Activated naive CD8-positive, alpha-beta T cell treated with anti-CD3 and anti-CD28 coated beads, Interleukin-2, amount 10 ng/mL, durations not matched to agents 7 days and 5 days (primary cell): ENCODE data around the gene CLK4. TPM values are rescaled to one million over a fixed set of nuclear protein-coding genes. Genes with fewer than 3 reads are reported as not detected.

ENCODE experiments used
- ATAC-seq: fragments of 150-1000 bp; cut with Tn5 transposase; one replicate; pipeline ENCODE4 v1.10.0; 2021; ENCODE audit warnings: low read depth, moderate library complexity
- POLR2A ChIA-PET: fragments of 350-600 bp; sonication (Branson Sonifier 250); formaldehyde crosslinking; loops from one replicate; lab custom pipeline; 2021; ENCODE audit warnings: antibody characterized with exemption; lab: Charles Lee
- DNase-seq: peaks from one replicate; pipeline ENCODE4 v3.0.0; 2021
- H3K27ac Mint-ChIP-seq: one replicate; pipeline ENCODE4 v1.8.0; 2022; ENCODE audit warnings: mild to moderate bottlenecking, mixed read lengths
- H3K27me3 Mint-ChIP-seq: one replicate; pipeline ENCODE4 v1.8.0; 2022; ENCODE audit warnings: mild to moderate bottlenecking, moderate library complexity, mixed read lengths
- H3K36me3 Mint-ChIP-seq: one replicate; pipeline ENCODE4 v1.8.0; 2021; ENCODE audit warnings: mild to moderate bottlenecking, mixed read lengths
- H3K4me1 Mint-ChIP-seq: one replicate; pipeline ENCODE4 v1.8.0; 2021; ENCODE audit warnings: mixed read lengths
- H3K4me3 Mint-ChIP-seq: one replicate; pipeline ENCODE4 v1.8.0; 2022; ENCODE audit warnings: mild to moderate bottlenecking, moderate library complexity, mixed read lengths
- H3K9me3 Mint-ChIP-seq: one replicate; pipeline ENCODE4 v1.8.0; 2021; ENCODE audit warnings: mixed read lengths
- total RNA-seq, 2 experiments: library from RNA; stranded (reverse); gene quantifications; one replicate each; pipeline ENCODE4 v1.2.3, GENCODE V29; 2021

CLK4 gene
- total RNA-seq, 2 experiments from 2014 or later: 48.3 to 56.8 TPM

DNA sequence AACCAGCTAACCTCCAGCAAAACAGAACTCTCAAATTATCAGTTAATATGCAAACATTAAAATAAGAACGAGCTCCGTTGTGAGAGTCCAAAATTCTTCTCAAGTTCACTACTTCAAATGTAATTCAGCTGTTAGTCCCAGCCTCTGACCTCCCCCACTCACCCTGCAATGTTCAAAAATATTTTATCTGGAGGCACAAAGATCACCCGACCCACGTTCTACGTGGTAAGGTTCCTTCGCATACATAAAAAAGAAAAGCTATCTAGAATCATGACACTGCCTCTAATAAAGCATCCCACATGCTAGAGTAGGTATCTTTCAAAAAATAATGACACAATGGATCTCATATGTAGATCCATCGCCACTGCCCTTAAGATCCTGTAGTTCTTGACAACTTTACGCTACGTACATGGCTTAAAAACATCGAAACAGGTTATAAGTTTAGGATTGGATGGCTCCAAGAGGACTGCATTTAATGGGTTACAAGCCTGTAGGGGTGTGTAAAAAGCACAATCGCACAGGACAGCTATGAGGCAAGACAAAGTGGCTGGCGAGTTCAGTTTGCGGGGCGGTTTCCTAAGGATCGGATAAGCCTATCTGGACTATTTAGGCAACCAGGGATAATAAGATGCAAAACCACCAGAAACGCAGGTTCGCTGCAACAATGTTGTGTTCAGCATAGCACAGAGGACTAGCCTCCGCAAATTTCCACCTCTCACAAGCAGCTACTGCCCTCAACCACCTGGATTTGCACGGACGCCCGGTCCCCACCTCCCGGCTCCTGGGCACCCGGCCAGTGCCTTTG lies 969 bp downstream of the CLK4 start:
- peaks cover 3% of the 10 kb centered on the region for H3K9me3 Mint-ChIP-seq
- POLR2A ChIA-PET: interaction anchor here (0.8 to 1.6 kb wide), 4 partner anchors 16 to 925 kb away, joined by 3 to 7 read pairs (median 3); partner anchors contain the start of gene RUFY1
- H3K36me3 Mint-ChIP-seq: peaks cover 11% of the 10 kb centered on the region
- H3K4me3 Mint-ChIP-seq: peak overlapping the region; percentile 83
- peaks cover 14% of the 10 kb centered on the region for H3K4me1 Mint-ChIP-seq
- peak overlapping the region; percentile 97 for H3K27ac Mint-ChIP-seq
- peak; percentile 22 for ATAC-seq
- no peak for DNase-seq
- peaks cover 6% of the 10 kb centered on the region for H3K27me3 Mint-ChIP-seq

DNA sequence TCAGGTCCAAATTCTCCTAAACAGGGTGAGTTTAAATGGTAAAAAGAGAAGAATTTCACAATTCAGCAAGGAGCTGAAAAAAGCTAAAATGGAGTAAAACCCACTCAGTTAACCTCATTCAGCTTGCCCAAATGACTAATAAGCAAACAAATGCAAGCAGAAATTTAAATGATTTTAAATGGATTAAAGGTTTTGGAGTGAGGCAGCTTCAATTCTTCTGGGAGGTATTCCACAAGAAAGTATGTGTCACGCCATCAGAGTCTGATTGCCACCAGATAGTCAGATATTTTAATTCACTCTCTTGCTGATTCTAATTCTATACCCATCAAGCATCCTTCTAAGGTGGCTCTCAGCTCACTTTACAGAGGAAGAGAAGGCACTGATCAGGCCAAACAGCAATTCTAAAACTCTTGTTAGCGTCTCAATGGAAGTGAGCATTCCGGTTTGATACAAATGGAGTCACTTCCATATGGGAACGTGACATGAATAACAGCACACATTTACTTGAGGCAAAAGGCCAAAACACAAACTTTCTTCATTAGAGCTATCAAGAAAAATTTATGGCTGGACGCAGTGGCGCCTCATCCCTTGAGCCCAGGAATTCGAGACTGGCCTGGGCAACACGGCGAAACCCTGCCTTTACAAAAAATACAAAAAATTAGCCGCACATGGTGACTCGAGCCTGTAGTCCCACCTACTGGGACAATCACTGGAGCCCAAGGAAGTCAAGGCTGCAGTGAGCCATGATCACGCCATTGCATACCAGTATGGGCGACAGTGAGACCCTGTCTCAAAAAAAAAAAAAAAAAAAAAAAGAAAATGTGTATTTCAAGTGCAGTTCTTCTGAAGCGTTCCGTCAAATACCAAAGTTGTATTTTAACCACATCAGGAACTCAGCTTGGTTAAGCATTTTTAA lies 2.0 kb downstream of the CLK4 start:
- peaks cover 3% of the 10 kb centered on the region for H3K9me3 Mint-ChIP-seq
- peaks cover 17% of the 10 kb centered on the region for H3K4me1 Mint-ChIP-seq
- H3K4me3 Mint-ChIP-seq: peak overlapping the region; percentile 83
- H3K36me3 Mint-ChIP-seq: peaks cover 20% of the 10 kb centered on the region
- peaks cover 6% of the 10 kb centered on the region for H3K27me3 Mint-ChIP-seq
- DNase-seq (no peak), ATAC-seq (no peak)
- peak overlapping the region; percentile 97 for H3K27ac Mint-ChIP-seq
- POLR2A ChIA-PET: interaction anchor here (1.1 to 1.6 kb wide), 3 partner anchors 15 to 926 kb away, joined by 3 to 7 read pairs (median 3); partner anchors contain the start of gene RUFY1

DNA sequence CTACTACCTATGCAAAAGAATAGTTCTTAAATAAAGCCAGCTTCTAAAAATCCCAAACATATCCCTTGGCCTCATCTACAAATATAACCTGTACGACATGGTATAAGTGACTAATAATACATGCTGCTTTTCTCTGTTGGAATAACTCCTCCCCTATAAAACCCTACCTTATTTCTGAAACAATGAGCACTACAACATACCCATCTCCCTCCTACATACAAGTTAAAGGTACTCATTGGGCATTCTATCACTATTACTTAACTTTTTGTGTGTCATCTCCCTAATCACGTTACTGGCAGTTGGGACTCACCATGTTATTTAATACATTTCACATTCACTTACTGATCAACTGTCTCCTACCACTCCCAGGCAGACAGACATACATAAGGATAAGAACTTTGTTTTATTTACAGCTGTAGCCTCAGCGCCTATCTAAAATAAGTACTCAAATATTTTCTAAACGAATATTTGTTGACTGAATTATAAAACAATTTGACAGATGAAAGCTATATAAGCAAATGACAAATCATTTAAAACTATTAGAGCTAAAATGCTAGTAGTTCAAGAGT lies 4.1 kb downstream of the CLK4 start:
- H3K27ac Mint-ChIP-seq: no peak overlapping the region
- H3K27me3 Mint-ChIP-seq: no peaks in the 10 kb centered on the region
- DNase-seq: no peak
- POLR2A ChIA-PET: no interaction called here
- peaks cover 1% of the 10 kb centered on the region for H3K9me3 Mint-ChIP-seq
- no peak for ATAC-seq
- H3K36me3 Mint-ChIP-seq: peaks cover 35% of the 10 kb centered on the region
- peaks cover 20% of the 10 kb centered on the region for H3K4me1 Mint-ChIP-seq
- no peak overlapping the region for H3K4me3 Mint-ChIP-seq

DNA sequence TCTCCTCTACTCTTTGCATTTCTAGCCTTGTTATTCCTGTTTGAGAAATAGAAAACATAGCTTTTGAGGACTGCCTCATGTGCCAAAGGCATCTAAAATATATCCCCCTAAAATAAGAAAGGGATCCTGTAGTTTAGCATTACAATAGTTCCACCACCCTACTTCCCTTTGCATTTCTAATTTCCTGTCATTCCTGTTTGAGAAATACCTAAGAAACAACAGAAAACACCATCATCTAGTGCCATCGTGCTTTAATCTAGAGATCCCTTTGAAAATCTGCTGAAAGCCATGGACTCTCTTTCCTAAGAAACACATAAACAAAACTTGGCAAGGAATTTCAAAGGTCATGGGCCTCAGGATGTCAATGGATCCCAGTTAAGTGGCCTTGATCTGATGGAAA lies 7.5 kb downstream of the CLK4 start:
- DNase-seq: no peak
- Mint-ChIP-seq H3K27me3 (no peaks in the 10 kb centered on the region), H3K9me3 (no peaks in the 10 kb centered on the region), H3K36me3 (peaks cover 47% of the 10 kb centered on the region), H3K27ac (no peak overlapping the region), H3K4me3 (no peak overlapping the region), H3K4me1 (peaks cover 12% of the 10 kb centered on the region)
- POLR2A ChIA-PET: no interaction called here
- no peak for ATAC-seq

DNA sequence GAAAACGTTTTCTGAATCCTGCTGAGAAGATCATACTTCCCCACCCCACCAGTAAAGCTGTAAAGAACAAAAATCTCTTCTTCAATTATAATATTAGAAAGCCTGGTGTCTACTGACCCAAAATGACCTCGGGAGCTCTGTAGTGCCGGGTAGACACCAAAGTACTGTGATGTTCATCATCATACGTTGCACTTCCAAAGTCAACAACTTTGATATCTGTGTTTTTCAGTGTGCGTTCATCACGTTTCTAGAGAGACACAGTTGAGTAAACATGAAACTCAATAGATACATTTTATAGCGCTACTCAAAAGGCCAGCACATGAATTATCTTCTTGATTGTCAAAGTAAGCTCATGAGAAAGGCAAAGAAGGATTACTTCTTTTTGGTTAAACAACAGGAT lies 14.6 kb downstream of the CLK4 start:
- POLR2A ChIA-PET: interaction anchor here (0.6 kb wide), 1 partner anchor 914 kb away, joined by 4 read pairs; no protein-coding TSS in a partner anchor
- Mint-ChIP-seq H3K9me3 (peaks cover 3% of the 10 kb centered on the region), H3K36me3 (peaks cover 52% of the 10 kb centered on the region), H3K27ac (no peak overlapping the region), H3K27me3 (no peaks in the 10 kb centered on the region), H3K4me1 (peaks cover 1% of the 10 kb centered on the region), H3K4me3 (no peak overlapping the region)
- ATAC-seq: no peak
- no peak for DNase-seq

DNA sequence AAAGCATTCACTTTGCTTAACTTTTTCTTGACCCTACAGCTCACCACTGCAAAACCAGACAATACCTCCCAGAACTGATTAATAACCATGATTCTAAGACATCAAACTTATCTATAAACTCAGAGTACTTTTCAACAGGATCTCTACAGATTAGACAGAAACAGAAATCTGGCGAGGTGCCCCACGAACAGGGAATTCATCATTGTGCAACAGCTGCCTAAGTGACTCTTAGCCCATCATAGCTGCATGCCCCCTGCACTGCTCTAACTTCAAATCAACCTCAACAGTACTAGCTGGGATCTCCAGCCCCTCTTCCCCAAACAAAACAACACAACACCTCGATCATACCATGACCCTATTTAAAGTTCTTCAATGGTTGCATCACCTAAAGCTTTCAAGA lies 20.6 kb downstream of the CLK4 start:
- Mint-ChIP-seq H3K4me1 (no peaks in the 10 kb centered on the region), H3K9me3 (no peaks in the 10 kb centered on the region), H3K27me3 (no peaks in the 10 kb centered on the region), H3K27ac (no peak overlapping the region), H3K36me3 (peaks cover 56% of the 10 kb centered on the region), H3K4me3 (no peak overlapping the region)
- DNase-seq: no peak
- ATAC-seq: no peak
- POLR2A ChIA-PET: no interaction called here

DNA sequence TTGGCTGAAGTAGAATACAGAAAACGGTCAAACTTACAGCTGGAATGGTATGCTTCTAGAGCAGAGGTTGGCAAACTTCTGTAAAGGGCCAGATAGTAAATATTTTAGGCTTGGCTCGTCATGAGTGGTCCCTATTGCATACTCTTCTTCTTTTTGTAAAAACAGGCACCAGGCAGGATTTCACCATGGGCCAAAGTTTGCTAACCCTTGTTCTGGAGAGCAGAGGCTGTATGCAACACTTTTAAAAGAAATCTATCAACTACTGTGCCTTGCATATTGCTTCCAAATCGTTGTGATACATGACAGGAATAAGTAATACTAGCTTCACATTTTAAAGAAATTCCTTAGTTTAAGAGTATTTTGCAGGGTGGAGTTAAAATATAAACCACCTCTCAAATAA lies 21.1 kb downstream of the CLK4 start:
- Mint-ChIP-seq H3K27me3 (no peaks in the 10 kb centered on the region), H3K36me3 (peaks cover 56% of the 10 kb centered on the region)
- POLR2A ChIA-PET: no interaction called here

DNA sequence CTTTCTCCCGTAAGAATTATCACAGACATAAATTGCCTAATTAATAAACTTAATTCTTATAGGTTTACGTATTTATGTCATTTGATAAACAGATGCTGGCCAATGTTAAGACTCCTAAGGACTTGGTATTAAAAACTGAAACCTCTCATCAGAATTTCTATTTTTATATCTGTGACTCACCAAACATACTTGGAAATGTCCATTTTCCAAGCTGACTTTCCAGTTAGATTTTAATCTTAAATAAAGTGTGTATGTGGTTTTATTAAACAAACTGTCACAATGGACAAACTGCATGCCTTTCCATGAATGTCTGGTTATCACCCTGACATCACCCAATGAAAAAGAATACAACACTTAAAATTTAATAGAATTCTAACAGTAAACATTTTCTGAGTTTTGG lies 24.1 kb downstream of the CLK4 start:
- Mint-ChIP-seq H3K27ac (no peak overlapping the region), H3K36me3 (peaks cover 61% of the 10 kb centered on the region), H3K27me3 (no peaks in the 10 kb centered on the region), H3K4me3 (no peak overlapping the region), H3K4me1 (no peaks in the 10 kb centered on the region), H3K9me3 (peaks cover 2% of the 10 kb centered on the region)
- no peak for DNase-seq
- ATAC-seq: no peak
- POLR2A ChIA-PET: no interaction called here

More for the DNA sequence above, 21.1 kb downstream of the CLK4 start:
- no peaks in the 10 kb centered on the region for H3K4me1 Mint-ChIP-seq
- H3K9me3 Mint-ChIP-seq: no peaks in the 10 kb centered on the region
- H3K27ac Mint-ChIP-seq: no peak overlapping the region
- ATAC-seq: no peak
- H3K4me3 Mint-ChIP-seq: no peak overlapping the region
- no peak for DNase-seq

DNA sequence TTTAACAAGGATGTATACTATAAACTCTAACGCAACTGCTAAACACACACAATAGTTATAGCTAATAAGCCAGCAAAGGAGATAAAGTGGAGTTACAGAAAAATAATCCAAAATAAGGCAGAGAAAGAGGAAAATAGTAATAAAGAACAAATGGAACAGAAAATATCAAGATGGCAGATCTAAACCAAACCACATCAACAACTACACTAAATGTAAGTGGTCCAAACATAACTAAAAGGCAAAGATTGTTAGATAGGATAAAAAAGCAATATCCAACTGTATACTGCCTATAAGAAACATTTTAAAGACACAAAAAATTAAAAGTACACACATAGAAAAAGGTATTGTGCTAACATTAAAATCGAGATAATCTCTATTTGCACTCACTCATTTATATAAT lies 31.1 kb downstream of the CLK4 start:
- DNase-seq (no peak), ATAC-seq (no peak)
- peaks cover 53% of the 10 kb centered on the region for H3K36me3 Mint-ChIP-seq
- POLR2A ChIA-PET: no interaction called here
- H3K27ac Mint-ChIP-seq: no peak overlapping the region
- H3K27me3 Mint-ChIP-seq: peaks cover 11% of the 10 kb centered on the region
- H3K9me3 Mint-ChIP-seq: peaks cover 8% of the 10 kb centered on the region
- no peak overlapping the region for H3K4me3 Mint-ChIP-seq
- peaks cover 3% of the 10 kb centered on the region for H3K4me1 Mint-ChIP-seq

DNA sequence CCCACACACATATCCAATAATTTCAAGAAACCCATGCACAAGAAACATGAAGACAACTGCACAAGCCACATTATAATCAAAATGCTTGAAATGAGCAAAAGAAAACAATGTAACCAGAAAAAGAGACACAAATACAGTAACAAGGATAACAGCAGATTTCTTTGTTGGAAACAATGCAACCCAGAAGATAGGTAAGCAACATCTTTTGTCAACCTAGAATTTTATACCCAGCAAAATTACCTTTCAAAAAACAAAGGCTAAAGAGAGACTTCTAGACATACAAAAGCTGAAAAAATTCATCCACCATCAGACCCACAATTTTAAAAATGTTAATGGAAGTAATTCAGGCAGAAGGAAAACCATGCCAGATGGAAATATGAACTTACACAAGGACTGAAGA lies 31.7 kb downstream of the CLK4 start:
- no peak overlapping the region for H3K27ac Mint-ChIP-seq
- H3K9me3 Mint-ChIP-seq: peaks cover 8% of the 10 kb centered on the region
- H3K4me1 Mint-ChIP-seq: peaks cover 5% of the 10 kb centered on the region
- peaks cover 50% of the 10 kb centered on the region for H3K36me3 Mint-ChIP-seq
- ATAC-seq (no peak), DNase-seq (no peak)
- peaks cover 14% of the 10 kb centered on the region for H3K27me3 Mint-ChIP-seq
- no peak overlapping the region for H3K4me3 Mint-ChIP-seq
- POLR2A ChIA-PET: no interaction called here

DNA sequence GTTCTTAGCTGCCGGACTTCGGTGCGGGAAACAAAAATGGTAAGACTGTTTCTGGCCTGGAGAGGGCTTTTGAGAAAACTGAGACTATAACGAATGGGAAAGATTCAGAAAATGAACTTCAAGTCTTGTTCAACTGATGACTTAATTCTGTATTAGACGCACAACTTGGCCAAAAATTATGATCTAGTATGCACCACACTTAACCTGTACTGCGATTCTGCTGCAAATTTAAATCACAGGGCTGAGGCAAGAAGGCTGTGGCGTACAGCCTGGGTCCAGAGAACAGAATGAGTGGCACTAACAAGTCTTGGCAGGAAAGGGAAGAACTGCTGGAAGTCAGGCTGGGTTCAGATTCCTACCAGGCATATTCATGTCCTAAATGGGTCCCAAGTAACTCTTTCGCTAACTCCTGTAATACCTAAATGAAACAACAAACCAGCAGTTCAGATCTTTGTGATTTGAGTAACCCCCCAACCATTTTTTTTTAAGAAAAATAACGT lies 35.9 kb downstream of the CLK4 start:
- DNase-seq: no peak
- H3K4me3 Mint-ChIP-seq: peak overlapping the region; percentile 66
- H3K27ac Mint-ChIP-seq: no peak overlapping the region
- POLR2A ChIA-PET: no interaction called here
- ATAC-seq: no peak
- peaks cover 6% of the 10 kb centered on the region for H3K9me3 Mint-ChIP-seq
- H3K36me3 Mint-ChIP-seq: peaks cover 21% of the 10 kb centered on the region
- peaks cover 5% of the 10 kb centered on the region for H3K4me1 Mint-ChIP-seq
- H3K27me3 Mint-ChIP-seq: peaks cover 45% of the 10 kb centered on the region

DNA sequence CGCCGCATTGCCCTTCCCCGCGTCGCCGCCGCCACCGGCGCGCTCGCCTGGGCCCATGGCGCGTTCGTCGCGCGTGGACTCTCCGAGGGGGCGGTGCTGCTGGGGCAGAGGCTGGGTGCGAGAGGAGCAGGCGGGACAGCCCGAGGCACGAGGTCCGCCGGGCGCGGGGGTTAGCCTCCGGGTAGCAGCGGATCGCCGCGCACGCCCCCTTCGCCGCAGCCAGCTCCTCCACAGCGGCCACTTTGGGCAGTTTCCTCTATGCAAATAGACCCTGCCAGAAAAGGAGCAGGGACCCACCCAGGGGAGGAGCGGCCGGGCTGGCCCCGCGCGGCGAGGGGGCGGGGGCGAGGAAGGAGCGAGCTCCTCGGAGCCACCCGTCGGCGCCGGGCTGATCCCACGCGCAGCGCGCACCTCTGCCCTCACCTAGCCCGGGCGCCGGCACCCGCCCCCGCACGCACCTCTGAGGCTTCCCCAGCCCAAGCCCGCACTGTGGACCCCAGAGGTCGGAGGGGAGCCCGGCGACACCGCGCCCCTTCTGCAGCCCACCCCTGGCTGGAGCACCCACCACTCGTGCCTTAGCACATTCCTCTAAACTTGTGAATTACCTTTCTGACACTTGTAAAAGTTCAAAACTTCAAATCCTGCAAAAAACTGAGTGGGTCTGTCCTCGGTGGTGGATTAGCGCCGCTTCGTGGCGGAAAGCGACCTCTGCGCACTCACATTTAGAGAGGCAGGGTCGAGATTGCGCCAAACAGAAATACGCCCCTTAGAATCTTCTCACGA lies 36.5 kb downstream of the CLK4 start, which contains the start of gene COL23A1:
TSS of gene COL23A1 (minus strand) at position 253 of the 783 bp plus-strand sequence.
- Mint-ChIP-seq H3K9me3 (peaks cover 2% of the 10 kb centered on the region), H3K4me1 (peaks cover 5% of the 10 kb centered on the region), H3K36me3 (peaks cover 16% of the 10 kb centered on the region), H3K4me3 (peak within 1 kb of the TSS; percentile 66), H3K27ac (no peak within 1 kb of the TSS), H3K27me3 (peaks cover 47% of the 10 kb centered on the region)
- POLR2A ChIA-PET: no interaction called here
- DNase-seq (peak; percentile 68), ATAC-seq (peak; percentile 78)
